NCI-H1105 treated with DMSO at 0.1 percent for 48 hours (cell line): ENCODE measurements around the gene FANCC.
A peak's percentile ranks its signal among the peaks of the same experiment; 100 is the strongest.

Experiments used
- DNase-seq: peaks from one replicate; lab custom pipeline; 2025; lab: John Stamatoyannopoulos, UW

FANCC gene

GRCh38 chr9:95120781-95121370, 196.6 kb downstream of the FANCC start:
- no peak for DNase-seq

- DNase-seq: no peak
Observed at GRCh38 chr9:95118596-95118995, 198.9 kb downstream of the FANCC start.

DNA sequence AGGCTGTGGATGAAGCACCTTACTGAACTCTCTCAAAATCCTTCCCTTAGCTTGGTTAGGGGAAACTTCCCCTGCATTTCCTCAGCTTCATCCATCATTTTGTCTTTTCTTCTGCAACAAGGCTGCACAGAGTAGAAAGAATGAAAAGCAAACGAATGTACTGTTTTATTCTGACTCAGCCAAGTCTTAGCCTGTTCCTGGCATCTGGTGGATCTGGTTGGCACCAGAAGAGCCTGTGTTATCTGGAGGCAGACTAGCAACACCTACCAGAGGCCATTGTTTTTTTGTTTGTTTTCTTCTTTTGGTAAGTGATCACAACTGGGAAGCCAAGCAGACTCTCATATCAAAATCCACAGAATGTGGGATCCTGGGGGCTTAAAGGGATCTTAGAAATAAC, 200.7 kb downstream of the FANCC start:
- peak; percentile 16 for DNase-seq

GRCh38 chr9:95116002-95116807, 201.3 kb downstream of the FANCC start:
- no peak for DNase-seq

DNA sequence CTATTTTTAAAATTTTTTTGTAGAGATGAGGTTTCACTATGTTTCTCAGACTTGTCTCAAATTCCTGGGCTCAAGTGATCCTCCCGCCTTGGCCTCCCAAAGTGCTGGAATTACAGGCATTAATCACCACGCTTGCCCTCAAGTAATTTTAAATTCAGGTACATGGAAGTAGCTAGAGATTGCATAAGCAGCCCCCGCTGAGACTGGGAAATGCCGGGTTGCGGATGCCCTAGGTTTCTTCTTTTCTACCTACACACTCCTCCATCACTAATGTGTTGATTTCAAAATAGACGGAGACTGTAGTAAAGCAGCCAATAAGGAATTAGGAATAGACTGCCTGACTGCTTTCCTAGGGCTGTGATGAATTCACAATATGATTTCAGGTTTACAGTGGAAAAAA, 202.4 kb downstream of the FANCC start:
- no peak for DNase-seq

DNA sequence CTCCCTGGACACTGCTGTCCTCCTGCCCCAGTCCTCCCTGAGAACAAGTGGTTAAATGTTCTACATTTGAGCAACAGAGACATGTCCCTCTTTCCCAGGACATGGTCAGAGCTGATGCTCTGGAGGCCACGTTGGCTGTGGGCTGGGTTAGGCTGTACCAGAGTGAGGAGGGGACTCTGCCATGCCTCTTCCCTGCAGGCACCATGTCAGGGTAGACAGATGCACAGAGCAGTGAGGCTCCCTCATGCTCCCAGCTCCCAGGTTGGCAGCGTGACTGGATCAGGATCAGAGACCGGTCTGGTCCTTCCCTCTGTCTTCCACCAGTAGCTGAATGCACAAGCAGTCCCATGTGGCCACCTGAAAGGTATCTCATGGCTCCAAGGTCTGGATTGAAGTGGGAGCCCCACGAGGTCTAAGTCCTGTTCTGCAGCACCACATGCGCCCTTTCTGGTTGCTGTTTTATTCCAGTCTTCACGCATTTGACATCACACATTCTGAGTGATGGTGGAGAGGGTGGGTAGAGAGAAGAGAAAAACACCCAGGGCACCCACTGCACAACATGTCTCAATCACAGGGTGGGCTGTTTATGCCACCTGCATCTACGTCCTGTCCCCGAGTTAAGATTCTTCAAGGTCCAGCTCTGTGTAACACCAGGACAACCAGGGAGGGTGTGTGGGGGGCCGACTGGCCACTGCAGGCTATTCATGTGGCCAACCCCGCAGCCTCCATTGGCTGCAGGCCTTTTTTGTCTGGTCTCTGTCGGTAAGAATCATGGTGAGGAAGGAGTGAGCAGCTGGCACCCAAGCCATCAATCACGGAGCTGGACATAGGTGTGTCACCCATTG, 204.9 kb downstream of the FANCC start:
- DNase-seq: no peak

DNA sequence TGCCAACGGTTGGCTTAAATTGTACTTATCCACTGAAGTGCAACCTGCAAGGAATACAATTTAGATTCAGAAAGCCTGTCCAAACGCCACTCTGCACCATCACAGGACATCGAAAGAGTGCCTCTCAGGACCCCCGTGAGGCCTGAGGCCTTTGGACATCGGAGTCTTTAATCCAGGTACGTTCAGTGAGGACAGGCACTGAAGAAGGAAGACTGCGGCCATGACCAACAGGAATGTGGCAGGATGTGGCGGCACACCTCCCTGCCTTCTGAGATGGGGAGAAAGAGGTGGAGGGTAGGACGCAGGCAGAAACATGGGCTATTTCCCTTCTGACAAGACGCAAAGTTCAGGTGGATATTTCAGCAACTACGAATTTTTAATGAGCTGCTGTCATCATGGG, 205.8 kb downstream of the FANCC start:
- no peak for DNase-seq

GRCh38 chr9:95110921-95111525, 206.5 kb downstream of the FANCC start:
- DNase-seq: no peak

GRCh38 chr9:95109456-95109855, 208.1 kb downstream of the FANCC start:
- no peak for DNase-seq

- no peak for DNase-seq
Observed at GRCh38 chr9:95108777-95109176, 208.7 kb downstream of the FANCC start.

DNA sequence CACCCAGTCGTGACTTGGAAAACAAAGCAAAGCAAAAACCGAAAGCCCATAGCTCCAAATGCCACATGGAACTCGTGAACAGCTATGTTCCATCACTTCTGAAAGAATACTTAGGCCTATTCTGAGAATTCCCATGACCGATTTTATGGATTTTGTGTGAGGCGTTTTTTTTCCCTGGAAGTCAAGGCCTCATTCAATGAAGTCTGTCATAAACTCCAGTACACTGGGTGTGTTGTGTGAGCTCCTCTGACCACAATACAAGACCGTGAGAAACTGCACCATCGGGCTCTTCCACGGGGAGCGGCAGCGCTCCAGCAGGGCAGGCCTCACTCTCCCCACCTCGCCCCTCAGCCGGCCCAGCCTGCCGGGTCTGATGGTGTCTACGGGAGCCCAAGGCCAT, 209.5 kb downstream of the FANCC start:
- no peak for DNase-seq

DNA sequence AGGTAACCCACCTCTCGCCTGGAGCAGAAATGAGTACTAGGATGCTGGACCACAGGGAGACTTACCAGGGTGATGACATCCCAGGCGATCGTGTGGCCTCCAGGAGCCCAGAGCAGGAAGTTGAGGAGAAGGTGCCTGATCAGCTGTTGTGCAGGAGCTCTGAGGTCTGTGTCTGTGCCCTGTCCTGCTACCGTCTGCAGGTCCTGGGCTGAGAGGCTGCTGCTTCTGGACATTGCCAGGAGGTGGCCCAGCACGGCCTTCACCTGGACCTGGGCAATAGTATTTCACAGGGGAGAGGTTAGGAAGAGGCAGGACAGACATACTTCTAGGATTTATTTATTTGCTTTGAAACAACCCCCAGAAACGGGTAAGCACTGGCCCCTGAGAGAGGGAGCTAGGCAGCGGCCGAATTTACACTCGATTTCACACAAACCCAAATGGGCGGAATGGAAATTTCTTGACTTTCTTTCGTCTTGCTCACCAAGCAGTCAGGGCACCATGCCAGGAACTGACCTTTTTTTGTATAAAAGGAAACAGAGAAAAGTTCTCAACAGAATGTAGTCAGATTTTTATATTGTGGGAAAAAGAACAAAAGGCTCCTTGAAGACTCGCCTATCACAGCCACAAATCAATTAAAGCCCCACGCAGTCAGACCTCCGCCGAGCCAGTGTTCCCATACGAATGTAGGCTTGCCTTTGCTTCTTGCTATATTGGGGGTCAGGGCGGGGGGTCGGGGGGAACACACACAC, 210.3 kb downstream of the FANCC start:
- DNase-seq: no peak

DNA sequence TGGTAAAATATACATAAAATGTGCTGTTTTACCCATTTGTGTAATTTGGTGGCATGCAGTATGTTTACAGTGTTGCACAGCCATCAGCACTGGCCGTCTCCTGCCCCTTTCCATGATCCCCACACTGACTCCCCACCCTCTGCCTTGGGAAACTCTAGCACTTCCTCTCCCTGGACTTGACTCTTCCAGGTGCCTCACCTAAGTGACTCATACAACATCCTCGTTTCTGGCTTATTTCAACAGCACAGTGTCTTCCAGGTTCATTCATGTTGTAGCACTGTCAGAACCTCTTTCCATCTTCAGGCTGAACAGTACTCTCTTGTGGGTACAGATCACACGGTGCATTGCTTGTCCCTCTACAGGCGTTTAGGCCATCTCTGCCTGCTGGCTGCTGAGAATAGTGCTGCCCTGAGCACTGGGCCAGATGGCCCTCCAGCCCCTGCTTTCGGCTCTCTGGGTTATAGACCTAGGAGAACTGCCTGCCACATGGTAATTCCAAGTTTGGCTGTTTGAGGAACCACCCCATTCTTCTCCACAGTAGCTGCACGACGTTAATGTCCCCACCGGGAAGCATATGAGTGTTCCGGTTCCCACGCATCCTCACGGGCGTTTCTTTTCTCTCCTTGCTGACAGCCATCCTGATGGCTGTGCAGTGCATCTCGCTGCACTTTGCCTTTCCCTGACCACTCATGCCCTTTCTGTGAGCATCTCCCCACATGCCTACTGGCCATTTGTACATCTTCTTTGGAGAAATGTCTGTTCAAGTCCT, 211.8 kb downstream of the FANCC start:
- DNase-seq: no peak

DNA sequence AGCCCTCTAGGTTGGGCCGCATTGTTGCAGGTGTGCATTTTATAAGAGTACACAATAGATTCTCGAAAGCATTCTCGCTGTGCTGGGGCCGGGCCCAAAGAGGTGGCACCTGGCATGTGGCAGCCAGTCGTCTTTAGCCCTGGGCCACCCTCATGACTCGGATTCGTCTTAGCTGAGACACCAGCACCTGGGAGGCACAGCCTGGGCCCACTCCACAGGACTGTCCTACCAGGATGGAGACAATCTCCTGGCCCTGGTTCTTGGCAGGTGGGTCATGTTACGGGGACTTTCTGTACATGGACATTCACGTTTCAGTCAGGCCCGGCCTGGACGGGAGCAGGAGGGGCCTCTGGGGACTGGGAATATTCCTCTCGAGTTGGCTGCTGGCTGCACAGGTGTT, 212.5 kb downstream of the FANCC start:
- DNase-seq: no peak

- no peak for DNase-seq
Observed at GRCh38 chr9:95104581-95104960, 212.9 kb downstream of the FANCC start.

DNA sequence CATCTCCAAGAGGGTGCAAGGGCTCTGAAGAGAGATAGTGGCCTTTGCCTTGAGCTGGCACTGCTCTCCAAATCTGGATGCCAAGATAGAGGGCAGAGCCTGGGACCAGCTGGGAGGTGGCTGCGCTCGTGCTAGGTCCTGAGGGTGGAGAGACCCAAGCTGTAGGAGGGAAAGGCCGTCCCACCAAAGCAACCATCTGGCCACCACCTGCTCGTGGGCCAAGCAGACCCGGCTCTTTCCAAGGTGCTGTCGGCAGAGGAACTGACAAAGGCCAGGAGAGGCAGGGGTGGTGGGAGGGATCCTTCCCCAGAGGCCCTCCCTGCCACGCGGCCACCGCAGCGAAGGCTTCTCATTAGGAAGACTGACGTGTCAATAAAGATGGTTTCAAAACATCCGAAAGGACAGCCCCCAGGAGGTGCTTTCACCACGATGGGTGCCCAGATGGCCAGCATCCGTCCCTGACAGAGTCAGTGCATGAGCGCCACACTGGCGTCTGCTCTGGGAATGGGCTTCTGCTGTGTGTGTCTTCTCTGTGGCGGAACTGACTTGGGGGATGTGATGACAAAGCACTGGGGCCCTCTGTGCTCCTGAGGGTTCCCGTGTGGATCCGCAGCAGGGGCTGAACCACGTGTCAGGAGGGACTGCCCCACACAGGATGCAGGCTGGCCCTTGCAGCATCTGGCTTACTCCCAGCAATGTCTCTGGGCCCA, 213.5 kb downstream of the FANCC start:
- no peak for DNase-seq

- no peak for DNase-seq
Observed at GRCh38 chr9:95103281-95103771, 214.2 kb downstream of the FANCC start.

DNA sequence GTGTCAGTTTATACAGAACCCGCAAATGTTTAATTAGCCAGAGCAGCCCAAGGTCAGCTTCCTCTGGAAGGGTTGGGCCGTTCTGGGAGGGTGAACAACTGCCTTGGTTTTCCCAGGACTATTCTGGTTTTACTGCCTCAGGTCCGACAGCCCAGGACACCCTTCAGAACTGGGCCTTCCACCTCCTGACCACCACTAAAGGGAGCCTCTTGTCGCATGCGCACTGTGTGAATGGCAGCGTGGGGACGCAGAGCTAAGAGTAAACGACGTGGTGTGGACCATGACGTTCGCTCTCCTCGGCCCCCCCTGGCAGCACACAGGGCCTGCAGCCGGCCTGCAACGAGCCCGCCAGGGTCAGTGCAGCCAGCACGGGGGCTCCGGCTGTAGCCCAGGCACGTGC, 214.9 kb downstream of the FANCC start:
- DNase-seq: no peak

DNA sequence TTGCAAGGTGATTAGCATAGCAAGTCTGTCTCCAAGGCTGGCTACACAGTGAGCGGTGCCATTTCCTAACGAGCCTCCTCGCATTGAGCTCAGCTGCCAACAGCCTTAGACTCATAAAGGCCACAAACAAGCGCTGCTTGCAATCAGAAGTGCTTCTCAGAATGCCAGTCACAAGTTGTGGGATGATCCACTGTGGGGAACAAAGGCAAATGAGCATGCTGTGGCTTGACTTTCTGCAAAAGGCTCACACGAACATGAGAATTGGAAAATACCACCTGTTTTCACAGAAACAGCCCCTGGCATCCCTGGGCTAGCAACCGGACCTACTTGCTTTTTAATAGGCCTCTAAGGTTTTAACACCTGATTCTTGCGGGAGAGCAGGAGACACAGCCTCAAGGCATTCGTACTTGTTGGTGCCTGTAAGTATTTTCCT, 215.5 kb downstream of the FANCC start:
- DNase-seq: peak; percentile 87

GRCh38 chr9:95101326-95101725, 216.2 kb downstream of the FANCC start:
- DNase-seq: no peak
